ENCODE results near the gene KLRD1. TPM values are rescaled to one million over a fixed set of nuclear protein-coding genes. Genes with fewer than 3 reads are reported as not detected.

KLRD1 gene, protein sequence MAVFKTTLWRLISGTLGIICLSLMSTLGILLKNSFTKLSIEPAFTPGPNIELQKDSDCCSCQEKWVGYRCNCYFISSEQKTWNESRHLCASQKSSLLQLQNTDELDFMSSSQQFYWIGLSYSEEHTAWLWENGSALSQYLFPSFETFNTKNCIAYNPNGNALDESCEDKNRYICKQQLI
- under 1 TPM; 0.22 to 0.26 TPM for total RNA-seq

DNA sequence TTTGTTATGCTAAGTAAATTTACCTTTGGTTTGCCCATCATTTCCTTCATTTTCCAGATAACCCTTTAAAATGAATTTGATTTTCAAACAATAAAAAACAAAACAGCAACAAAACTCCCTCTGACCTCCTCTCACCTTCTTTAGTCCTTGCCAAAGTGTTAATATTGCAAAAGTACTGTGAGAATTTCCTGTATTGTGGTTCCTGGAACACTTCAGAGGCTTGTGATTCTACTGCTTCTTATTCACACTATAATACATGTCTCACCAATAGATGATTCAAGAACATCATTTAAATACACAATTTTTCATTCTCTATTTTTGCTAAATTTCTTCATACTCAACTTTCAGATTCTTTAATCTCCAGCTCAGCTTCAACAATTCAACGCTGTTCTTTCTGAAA, at the start of gene KLRD1:
Gene KLRD1, plus strand, starts transcription at position 241 of the 400 bp plus-strand sequence. CDS start 208 bp downstream, outside the sequence.
- H3K27ac Mint-ChIP-seq, result no peak within 1 kb of the TSS
- H3K36me3 Mint-ChIP-seq, result no peaks in the 10 kb centered on the region
- peaks cover 20% of the 10 kb centered on the region for H3K27me3 Mint-ChIP-seq
- ChIA-PET CTCF (no interaction called here), POLR2A (no interaction called here)
- intact Hi-C loops (cut with micrococcal nuclease), result loop anchor here (10.0 kb wide), 1 partner anchor 367 kb away; the partner anchor contains the start of gene STYK1
- H3K9me3 Mint-ChIP-seq, result no peaks in the 10 kb centered on the region
- DNase-seq, result no peak
- no peak within 1 kb of the TSS for H3K4me3 Mint-ChIP-seq
- H3K4me1 Mint-ChIP-seq (ENCODE audit: low read depth), result peaks cover 29% of the 10 kb centered on the region

DNA sequence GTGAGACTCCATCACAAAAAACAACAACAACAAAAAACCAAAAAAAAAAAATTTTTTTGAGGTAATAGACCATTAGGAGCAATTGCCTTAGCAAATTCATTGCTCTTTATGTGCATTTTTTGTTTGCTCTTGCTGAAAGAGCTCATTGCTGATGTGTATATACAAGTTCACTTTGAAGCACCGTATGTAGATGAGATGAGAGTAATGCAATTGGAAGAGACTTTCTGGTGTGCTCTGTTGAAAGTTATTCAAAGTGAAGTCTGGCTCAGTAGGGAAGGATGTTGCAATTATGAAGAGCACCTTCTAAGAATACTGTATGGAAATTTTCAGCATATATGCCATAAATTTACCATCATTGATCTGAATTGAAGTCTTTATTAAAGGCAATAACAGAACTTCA, 46.7 kb upstream of the KLRD1 start:
- H3K9me3 Mint-ChIP-seq, result peaks cover 4% of the 10 kb centered on the region
- H3K36me3 Mint-ChIP-seq, result peaks cover 1% of the 10 kb centered on the region
- no peak overlapping the region for H3K27ac Mint-ChIP-seq
- CTCF ChIA-PET, result no interaction called here
- POLR2A ChIA-PET, result no interaction called here
- DNase-seq, result no peak
- H3K4me3 Mint-ChIP-seq, result no peak overlapping the region
- H3K4me1 Mint-ChIP-seq (ENCODE audit: low read depth), result no peaks in the 10 kb centered on the region
- H3K27me3 Mint-ChIP-seq, result peaks cover 5% of the 10 kb centered on the region
- intact Hi-C loops (cut with micrococcal nuclease), result no loop called here

DNA sequence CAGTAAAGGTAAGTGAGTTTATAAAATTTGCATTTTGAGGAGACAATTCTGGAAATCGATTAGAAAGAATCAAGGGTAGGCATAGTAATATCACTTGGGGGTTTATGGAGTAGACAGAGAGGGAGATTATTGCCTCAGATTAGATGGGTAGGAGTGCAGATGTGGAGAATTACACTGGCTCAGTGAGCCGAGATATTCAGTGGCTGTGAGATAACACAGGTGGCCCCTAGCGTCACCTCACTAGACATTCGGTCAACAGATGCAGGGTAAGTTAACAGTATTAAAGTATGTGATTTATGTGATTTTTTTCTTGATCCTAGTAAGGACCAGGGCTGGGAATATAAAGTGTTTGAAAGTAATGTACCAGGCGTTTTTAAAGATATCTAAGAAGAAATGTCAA, 39.6 kb upstream of the KLRD1 start:
- POLR2A ChIA-PET, result no interaction called here
- Mint-ChIP-seq H3K9me3 (no peaks in the 10 kb centered on the region), H3K4me1 (ENCODE audit: low read depth) (no peaks in the 10 kb centered on the region)

DNA sequence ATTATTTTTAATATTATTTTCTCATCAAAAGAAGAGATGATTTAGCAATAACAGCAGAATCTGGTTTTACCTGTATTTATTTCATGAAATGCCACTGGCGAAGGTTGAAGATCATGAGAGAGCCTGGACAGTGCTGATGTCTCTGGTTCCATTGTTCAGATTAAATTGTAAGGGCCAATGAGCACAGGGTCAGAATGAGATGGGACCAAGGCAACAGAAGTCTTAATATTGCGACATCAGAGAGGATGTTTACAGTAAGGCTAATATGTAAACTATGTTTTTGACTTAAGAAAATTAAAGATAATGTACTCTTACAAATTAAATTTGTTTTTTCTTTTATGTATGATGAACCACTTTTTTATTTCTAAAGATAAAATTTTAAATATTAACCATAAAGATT, 35.2 kb upstream of the KLRD1 start:
- H3K36me3 Mint-ChIP-seq, result no peaks in the 10 kb centered on the region
- no peaks in the 10 kb centered on the region for H3K4me1 Mint-ChIP-seq (ENCODE audit: low read depth)
- no peak overlapping the region for H3K27ac Mint-ChIP-seq
- H3K9me3 Mint-ChIP-seq, result no peaks in the 10 kb centered on the region
- CTCF ChIA-PET, result no interaction called here
- H3K4me3 Mint-ChIP-seq, result no peak overlapping the region
- H3K27me3 Mint-ChIP-seq, result peaks cover 4% of the 10 kb centered on the region
- POLR2A ChIA-PET, result no interaction called here
- no peak for DNase-seq
- intact Hi-C loops (cut with micrococcal nuclease), result no loop called here

More for the DNA sequence above, 39.6 kb upstream of the KLRD1 start:
- H3K27me3 Mint-ChIP-seq, result no peaks in the 10 kb centered on the region
- no peaks in the 10 kb centered on the region for H3K36me3 Mint-ChIP-seq
- CTCF ChIA-PET, result interaction anchor here (1.7 kb wide), 1 partner anchor 32 kb away, joined by 4 read pairs; no protein-coding TSS in a partner anchor
- intact Hi-C loops (cut with micrococcal nuclease), result no loop called here
- no peak overlapping the region for H3K27ac Mint-ChIP-seq
- DNase-seq, result no peak
- no peak overlapping the region for H3K4me3 Mint-ChIP-seq

DNA sequence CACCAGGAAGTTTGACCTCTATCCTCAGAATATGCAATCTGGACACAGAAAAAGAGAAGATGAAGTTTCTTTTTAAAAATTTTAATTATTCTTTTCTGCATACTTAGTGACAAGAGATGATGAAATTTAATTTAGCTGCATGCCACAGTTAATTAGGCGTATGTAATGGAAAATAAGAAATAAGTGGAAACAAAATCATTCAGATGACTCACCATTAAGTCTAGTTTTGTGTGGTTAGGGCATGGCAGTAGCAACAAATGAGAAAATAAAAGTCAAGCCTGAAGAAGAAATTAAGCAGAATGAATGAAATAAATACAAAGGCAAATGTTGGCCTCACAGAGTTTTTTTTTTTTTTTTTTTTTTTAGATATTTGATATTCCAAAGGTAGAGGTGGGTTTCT, 30.9 kb upstream of the KLRD1 start:
- Mint-ChIP-seq H3K9me3 (no peaks in the 10 kb centered on the region), H3K4me3 (no peak overlapping the region), H3K27ac (no peak overlapping the region), H3K27me3 (peaks cover 14% of the 10 kb centered on the region), H3K4me1 (ENCODE audit: low read depth) (no peaks in the 10 kb centered on the region), H3K36me3 (no peaks in the 10 kb centered on the region)
- POLR2A ChIA-PET, result no interaction called here
- no peak for DNase-seq
- CTCF ChIA-PET, result no interaction called here
- intact Hi-C loops (cut with micrococcal nuclease), result no loop called here

DNA sequence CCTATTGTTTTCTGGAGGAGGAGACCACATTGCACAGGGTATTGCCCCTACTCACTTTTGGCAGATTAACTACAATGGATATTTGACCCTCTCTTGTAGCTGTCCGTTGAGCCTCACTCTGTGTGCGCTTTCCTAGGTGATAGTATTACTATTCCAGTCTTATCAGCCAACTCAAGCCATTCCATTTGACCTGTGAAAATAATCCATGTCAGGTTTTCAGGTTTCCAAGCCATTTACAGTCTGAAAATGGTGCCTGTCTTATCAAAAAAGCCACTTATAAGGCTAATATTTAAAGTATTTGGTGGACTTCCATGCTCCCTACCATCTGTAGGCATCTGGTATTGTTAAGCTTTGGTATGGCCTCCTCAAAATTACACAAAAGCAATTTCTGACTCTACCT, 29.6 kb upstream of the KLRD1 start:
- Mint-ChIP-seq H3K4me1 (ENCODE audit: low read depth) (no peaks in the 10 kb centered on the region), H3K27ac (no peak overlapping the region), H3K27me3 (peaks cover 20% of the 10 kb centered on the region), H3K4me3 (no peak overlapping the region), H3K9me3 (no peaks in the 10 kb centered on the region), H3K36me3 (no peaks in the 10 kb centered on the region)
- ChIA-PET CTCF (no interaction called here), POLR2A (no interaction called here)
- intact Hi-C loops (cut with micrococcal nuclease), result no loop called here
- DNase-seq, result no peak

DNA sequence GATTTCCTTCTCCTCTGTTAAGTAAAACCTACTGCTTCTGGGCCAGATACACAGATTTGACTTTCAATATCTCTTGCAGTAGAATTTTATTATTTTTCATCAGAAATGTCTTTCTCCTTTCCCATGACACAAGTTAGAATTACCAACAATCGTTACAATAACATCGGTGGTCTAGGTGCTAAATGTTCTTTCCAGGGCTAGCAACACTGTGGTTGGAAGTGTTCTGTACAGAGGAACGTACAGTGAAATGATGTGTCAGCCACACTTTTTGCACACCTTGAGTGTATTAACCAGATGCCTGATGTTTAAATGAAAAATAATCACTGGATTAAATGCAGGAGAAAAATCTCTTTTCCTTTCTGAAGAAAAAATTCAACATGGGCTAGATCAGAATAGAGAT, 27.7 kb upstream of the KLRD1 start:
- Mint-ChIP-seq H3K9me3 (no peaks in the 10 kb centered on the region), H3K36me3 (no peaks in the 10 kb centered on the region), H3K27me3 (peaks cover 21% of the 10 kb centered on the region), H3K27ac (no peak overlapping the region), H3K4me3 (no peak overlapping the region), H3K4me1 (ENCODE audit: low read depth) (no peaks in the 10 kb centered on the region)
- intact Hi-C loops (cut with micrococcal nuclease), result no loop called here
- POLR2A ChIA-PET, result no interaction called here
- no peak for DNase-seq
- CTCF ChIA-PET, result interaction anchor here (1.2 kb wide), 1 partner anchor 44 kb away, joined by 3 read pairs; no protein-coding TSS in a partner anchor

DNA sequence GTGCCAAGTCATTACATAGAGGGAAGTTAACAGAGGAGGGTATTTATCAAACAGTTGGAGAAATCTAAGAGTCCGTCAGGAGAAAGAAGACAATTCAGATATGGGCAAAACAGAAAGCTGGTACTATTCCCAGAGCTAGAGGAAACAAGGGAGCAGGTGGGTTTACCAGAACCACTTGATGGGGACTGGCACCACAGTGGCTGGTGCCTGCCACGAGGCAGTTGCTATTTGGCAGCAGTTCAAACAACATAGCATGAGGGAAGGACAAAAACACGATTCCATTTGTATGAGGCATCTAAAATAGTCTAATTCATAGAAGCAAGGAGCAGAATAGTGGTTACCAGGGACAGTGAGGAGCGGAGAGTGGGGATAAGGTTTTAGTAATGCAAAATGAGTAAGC, 24.6 kb upstream of the KLRD1 start:
- ChIA-PET POLR2A (no interaction called here), CTCF (no interaction called here)
- Mint-ChIP-seq H3K4me1 (ENCODE audit: low read depth) (peaks cover 9% of the 10 kb centered on the region), H3K27me3 (peaks cover 25% of the 10 kb centered on the region), H3K9me3 (no peaks in the 10 kb centered on the region), H3K36me3 (no peaks in the 10 kb centered on the region), H3K27ac (no peak overlapping the region), H3K4me3 (no peak overlapping the region)
- DNase-seq, result no peak
- intact Hi-C loops (cut with micrococcal nuclease), result no loop called here

DNA sequence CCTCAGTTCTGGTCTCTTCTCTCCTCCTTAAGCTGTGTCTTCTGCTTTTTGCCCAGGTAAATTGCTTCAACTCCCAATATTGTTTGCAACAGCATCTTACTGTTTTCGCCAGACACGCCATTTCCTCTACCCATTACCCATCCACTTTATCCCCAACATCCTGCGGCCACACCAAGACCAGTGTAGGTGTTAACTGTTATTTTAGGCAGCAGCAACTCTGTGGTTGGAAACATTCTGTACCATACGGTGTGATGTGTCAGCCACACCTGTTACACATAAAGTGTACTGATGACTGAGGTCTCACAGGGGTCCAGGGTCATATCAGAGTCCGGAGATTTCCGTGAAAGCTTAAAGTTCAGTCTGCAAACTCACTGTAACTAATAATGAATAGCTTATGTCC, 21.8 kb upstream of the KLRD1 start:
- H3K27me3 Mint-ChIP-seq, result peaks cover 20% of the 10 kb centered on the region
- H3K4me1 Mint-ChIP-seq (ENCODE audit: low read depth), result peaks cover 9% of the 10 kb centered on the region
- no peaks in the 10 kb centered on the region for H3K9me3 Mint-ChIP-seq
- intact Hi-C loops (cut with micrococcal nuclease), result no loop called here
- DNase-seq, result peak; percentile 44
- CTCF ChIA-PET, result interaction anchor here (1.1 kb wide), 1 partner anchor 50 kb away, joined by 3 read pairs; no protein-coding TSS in a partner anchor
- POLR2A ChIA-PET, result no interaction called here
- no peak overlapping the region for H3K4me3 Mint-ChIP-seq
- no peaks in the 10 kb centered on the region for H3K36me3 Mint-ChIP-seq
- no peak overlapping the region for H3K27ac Mint-ChIP-seq

DNA sequence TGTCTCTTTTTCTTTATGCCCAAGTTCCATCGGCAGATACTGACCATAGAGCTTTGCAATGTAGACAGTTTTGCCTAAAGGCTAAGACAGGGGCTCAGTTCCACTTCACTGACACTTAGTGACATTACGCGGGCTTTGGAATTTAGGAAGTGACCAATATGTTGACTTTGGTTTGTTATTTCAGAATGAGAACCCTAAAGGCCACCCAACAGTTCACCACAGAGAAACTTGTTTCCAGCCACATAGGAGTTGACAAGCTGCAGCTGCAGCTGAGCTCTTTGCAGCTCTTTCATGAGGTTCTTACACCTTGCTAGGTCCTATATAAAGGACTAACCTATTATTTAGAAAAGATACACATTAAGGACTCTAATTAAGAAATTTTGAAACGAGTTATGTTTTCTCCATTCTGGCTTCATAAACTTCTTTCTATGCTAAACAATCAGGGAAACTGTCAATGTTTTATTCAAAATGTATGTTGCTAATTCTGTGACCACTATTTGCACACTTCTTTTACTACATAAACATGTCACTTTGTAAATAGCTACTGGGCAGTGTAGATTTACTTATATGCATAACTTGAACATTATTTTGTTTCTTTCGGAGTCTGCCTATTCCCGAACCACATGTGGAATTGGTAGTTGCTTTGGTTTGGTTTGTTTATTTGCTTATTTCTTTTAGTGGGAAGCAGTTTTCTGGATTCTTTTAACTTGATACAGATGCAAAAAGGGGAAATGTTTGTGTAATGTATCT, 18.5 kb upstream of the KLRD1 start:
- POLR2A ChIA-PET, result no interaction called here
- no peak overlapping the region for H3K27ac Mint-ChIP-seq
- intact Hi-C loops (cut with micrococcal nuclease), result loop anchor here (2.0 kb wide), 1 partner anchor 16 kb away; no protein-coding TSS in a partner anchor

DNA sequence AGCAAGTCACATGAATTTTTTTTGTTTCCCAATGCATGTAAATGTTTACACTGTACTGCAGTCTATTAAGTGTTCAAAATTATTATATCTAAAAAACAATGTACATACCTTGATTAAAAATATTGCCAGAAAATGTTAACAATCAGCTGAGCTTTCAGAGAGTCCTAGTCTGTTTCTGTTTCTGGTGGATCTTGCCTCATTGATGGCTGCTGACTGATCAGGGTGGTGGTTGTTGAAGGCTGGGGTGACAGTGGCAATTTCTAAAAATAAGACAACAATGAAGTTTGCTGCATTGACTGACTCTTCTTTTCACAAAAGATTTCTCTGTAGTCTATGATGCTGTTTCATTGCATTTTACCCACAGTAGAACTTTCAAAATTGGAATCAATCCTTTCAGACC, 16.6 kb upstream of the KLRD1 start:
- DNase-seq, result no peak
- Mint-ChIP-seq H3K36me3 (no peaks in the 10 kb centered on the region), H3K4me1 (ENCODE audit: low read depth) (peaks cover 15% of the 10 kb centered on the region), H3K9me3 (no peaks in the 10 kb centered on the region), H3K4me3 (no peak overlapping the region), H3K27ac (no peak overlapping the region), H3K27me3 (peaks cover 8% of the 10 kb centered on the region)
- CTCF ChIA-PET, result no interaction called here
- POLR2A ChIA-PET, result interaction anchor here (0.7 kb wide), 1 partner anchor 1165 kb away, joined by 4 read pairs; no protein-coding TSS in a partner anchor
- intact Hi-C loops (cut with micrococcal nuclease), result no loop called here

More for the DNA sequence above, 18.5 kb upstream of the KLRD1 start:
- DNase-seq, result no peak
- CTCF ChIA-PET, result no interaction called here
- peaks cover 14% of the 10 kb centered on the region for H3K27me3 Mint-ChIP-seq
- H3K4me3 Mint-ChIP-seq, result no peak overlapping the region
- H3K9me3 Mint-ChIP-seq, result no peaks in the 10 kb centered on the region
- H3K4me1 Mint-ChIP-seq (ENCODE audit: low read depth), result peaks cover 21% of the 10 kb centered on the region
- no peaks in the 10 kb centered on the region for H3K36me3 Mint-ChIP-seq

DNA sequence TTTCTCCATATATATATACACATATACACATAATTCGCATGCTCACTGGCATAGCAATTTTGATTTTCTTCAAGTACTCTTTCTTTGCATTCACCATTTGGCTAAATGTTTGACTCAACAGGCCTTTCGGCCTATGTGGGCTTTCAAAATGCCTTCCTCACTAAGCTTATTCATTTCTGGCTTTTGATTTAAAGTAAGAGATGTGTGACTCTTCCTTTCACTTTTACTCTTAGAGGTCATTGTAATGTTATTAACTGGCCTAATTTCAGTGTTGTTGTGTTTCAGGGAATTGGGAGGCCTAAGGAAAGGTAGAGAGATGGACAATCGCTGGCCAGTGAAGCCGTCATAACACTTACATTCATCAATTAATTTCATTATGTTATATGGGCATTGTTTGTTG, 14.5 kb upstream of the KLRD1 start:
- CTCF ChIA-PET, result interaction anchor here (0.5 to 1.1 kb wide), 4 partner anchors 10 to 1213 kb away, joined by 3 read pairs; no protein-coding TSS in a partner anchor
- Mint-ChIP-seq H3K36me3 (no peaks in the 10 kb centered on the region), H3K4me3 (peak overlapping the region; percentile 1), H3K27ac (no peak overlapping the region), H3K27me3 (peaks cover 8% of the 10 kb centered on the region), H3K4me1 (ENCODE audit: low read depth) (peaks cover 17% of the 10 kb centered on the region), H3K9me3 (no peaks in the 10 kb centered on the region)
- peak; percentile 35 for DNase-seq
- intact Hi-C loops (cut with micrococcal nuclease), result loop anchor here (1.0 kb wide), 2 partner anchors 11 to 27 kb away; no protein-coding TSS in a partner anchor
- POLR2A ChIA-PET, result interaction anchor here (1.5 kb wide), 1 partner anchor 26 kb away, joined by 3 read pairs; no protein-coding TSS in a partner anchor

Data from activated CD4-positive, alpha-beta memory T cell treated with anti-CD3 and anti-CD28 coated beads for 36 hours (primary cell).